AG10803 (cell line): Measurements from ENCODE around the gene CCNH.

Experiments
- DNase-seq: peaks from one replicate; pipeline ENCODE4 v3.0.0; 2010; ENCODE audit warnings: low read depth
- H3K4me3 ChIP-seq: 2 replicates; pipeline ENCODE4 v1.5.1; 2011; ENCODE audit warnings: mild to moderate bottlenecking, low read length, control low read depth
- CTCF ChIP-seq: conservative IDR thresholded peaks from 2 replicates; pipeline ENCODE4 v1.5.1; 2011; ENCODE audit warnings: mild to moderate bottlenecking, low read length, control low read depth, inconsistent platforms

The CCNH gene

GRCh38 chr5:87418506-87418905, 5.8 kb upstream of the CCNH start:
- H3K4me3 ChIP-seq: no peak overlapping the region
- no peak for TF ChIP-seq CTCF
- DNase-seq: no peak

- DNase-seq: peak; percentile 15
- peak overlapping the region; percentile 99 for H3K4me3 ChIP-seq
- no peak for TF ChIP-seq CTCF
Measured at GRCh38 chr5:87413343-87413645, 564 bp upstream of the CCNH start.

GRCh38 chr5:87411973-87412629, 629 bp downstream of the CCNH start:
- no peak for TF ChIP-seq CTCF
- peak; percentile 42 for DNase-seq
- peak overlapping the region; percentile 99 for H3K4me3 ChIP-seq

GRCh38 chr5:87411586-87411972, 1.2 kb downstream of the CCNH start:
- H3K4me3 ChIP-seq: peak overlapping the region; percentile 99
- TF ChIP-seq CTCF: no peak
- DNase-seq: no peak

- TF ChIP-seq CTCF: no peak
- peak overlapping the region; percentile 99 for H3K4me3 ChIP-seq
- DNase-seq: peak; percentile 96
Measured at GRCh38 chr5:87410931-87411330, 1.8 kb downstream of the CCNH start.

GRCh38 chr5:87408204-87408603, 4.5 kb downstream of the CCNH start:
- TF ChIP-seq CTCF: no peak
- no peak overlapping the region for H3K4me3 ChIP-seq
- DNase-seq: no peak

GRCh38 chr5:87405472-87406155, 7.1 kb downstream of the CCNH start:
- TF ChIP-seq CTCF: no peak
- no peak overlapping the region for H3K4me3 ChIP-seq
- peak; percentile 13 for DNase-seq
